MM.1S (cell line): ENCODE results near the gene CLDN15.

Source experiments
- DNase-seq: peaks from one replicate; pipeline ENCODE4 v3.0.0-alpha.2; 2015
- H2AFZ ChIP-seq: fragments of 300-600 bp; sonication (generic); 2 replicates; pipeline ENCODE4 v1.6.0; 2016; ENCODE audit warnings: antibody characterized with exemption, low read length
- H3F3A ChIP-seq: fragments of 300-600 bp; sonication (generic); 2 replicates; pipeline ENCODE4 v1.6.1; 2016; ENCODE audit warnings: mild to moderate bottlenecking, antibody characterized with exemption, low read length, moderate library complexity, mixed read lengths; ENCODE audit not compliant: insufficient read depth
- H3K27ac ChIP-seq: fragments of 300-600 bp; sonication (generic); 2 replicates; pipeline ENCODE4 v1.5.1; 2016; ENCODE audit warnings: mild to moderate bottlenecking, low read length
- H3K27me3 ChIP-seq: fragments of 300-600 bp; sonication (generic); replicated peaks from 2 replicates; pipeline ENCODE4 v1.6.0; 2016; ENCODE audit warnings: low read length; ENCODE audit not compliant: insufficient read depth
- H3K36me3 ChIP-seq: fragments of 300-600 bp; sonication (generic); replicated peaks from 2 replicates; pipeline ENCODE4 v1.6.1; 2016; ENCODE audit warnings: mild to moderate bottlenecking, low read length, mixed read lengths; ENCODE audit not compliant: insufficient read depth
- H3K4me1 ChIP-seq: fragments of 300-600 bp; sonication (generic); 2 replicates; pipeline ENCODE4 v1.6.1; 2016; ENCODE audit warnings: low read length, mixed read lengths
- H3K4me2 ChIP-seq: fragments of 300-600 bp; sonication (generic); 2 replicates; pipeline ENCODE4 v1.6.0; 2016; ENCODE audit warnings: low read depth, low read length
- H3K4me3 ChIP-seq: fragments of 300-600 bp; sonication (generic); 2 replicates; pipeline ENCODE4 v1.5.1; 2016; ENCODE audit warnings: low read length, mixed read lengths
- H3K79me2 ChIP-seq: fragments of 300-600 bp; sonication (generic); 2 replicates; pipeline ENCODE4 v1.6.1; 2016; ENCODE audit warnings: mixed run types, low read length, mixed read lengths
- H3K9ac ChIP-seq: fragments of 300-600 bp; sonication (generic); 2 replicates; pipeline ENCODE4 v1.6.1; 2016; ENCODE audit warnings: low read length, mixed read lengths
- H3K9me2 ChIP-seq: fragments of 300-600 bp; sonication (generic); replicated peaks from 2 replicates; pipeline ENCODE4 v1.6.1; 2016; ENCODE audit warnings: mild to moderate bottlenecking, low read length, mixed read lengths; ENCODE audit not compliant: insufficient read depth
- H3K9me3 ChIP-seq: fragments of 300-600 bp; sonication (generic); replicated peaks from 2 replicates; pipeline ENCODE4 v1.6.1; 2016; ENCODE audit warnings: mild to moderate bottlenecking, low read length, mixed read lengths; ENCODE audit not compliant: insufficient read depth
- H4K20me1 ChIP-seq: fragments of 300-600 bp; sonication (generic); 2 replicates; pipeline ENCODE4 v1.6.1; 2016; ENCODE audit warnings: mild to moderate bottlenecking, low read length, moderate library complexity, mixed read lengths; ENCODE audit not compliant: insufficient read depth
- CTCF ChIP-seq: fragments of 300-600 bp; sonication (generic); IDR thresholded peaks from 2 replicates; pipeline ENCODE4 v1.5.1; 2016; ENCODE audit warnings: antibody characterized with exemption, low read length, mixed read lengths
- EZH2 ChIP-seq: fragments of 300-600 bp; sonication (generic); optimal IDR thresholded peaks from 2 replicates; pipeline ENCODE3; 2017; ENCODE audit warnings: low read depth, mild to moderate bottlenecking, antibody characterized with exemption, low read length, mixed read lengths
- EZH2phosphoT487 ChIP-seq: fragments of 300-600 bp; sonication (generic); IDR thresholded peaks from 2 replicates; pipeline ENCODE4 v1.6.1; 2018; ENCODE audit warnings: antibody characterized with exemption, low read length

The CLDN15 gene

GRCh38 chr7:101198476-101198875, 39.1 kb downstream of the CLDN15 start:
- no peaks in the 10 kb centered on the region for H3K4me1 ChIP-seq
- H3K4me2 ChIP-seq = no peak overlapping the region
- no peaks in the 10 kb centered on the region for H3K36me3 ChIP-seq
- H3K9me3 ChIP-seq = no peaks in the 10 kb centered on the region
- TF ChIP-seq EZH2phosphoT487 (no peak), EZH2 (no peak), CTCF (no peak)
- peaks cover 91% of the 10 kb centered on the region for H3K27me3 ChIP-seq
- no peak for DNase-seq
- H3K79me2 ChIP-seq = no peaks in the 10 kb centered on the region
- no peaks in the 10 kb centered on the region for H3F3A ChIP-seq
- H2AFZ ChIP-seq = no peak overlapping the region
- no peak overlapping the region for H3K9ac ChIP-seq
- no peaks in the 10 kb centered on the region for H3K9me2 ChIP-seq
- H3K4me3 ChIP-seq = no peak overlapping the region
- no peaks in the 10 kb centered on the region for H4K20me1 ChIP-seq
- H3K27ac ChIP-seq = no peak overlapping the region

- Histone ChIP-seq H3K9me3 (no peaks in the 10 kb centered on the region), H3K27me3 (peaks cover 91% of the 10 kb centered on the region), H3F3A (no peaks in the 10 kb centered on the region), H2AFZ (no peak overlapping the region), H3K36me3 (no peaks in the 10 kb centered on the region), H3K4me2 (no peak overlapping the region), H3K79me2 (no peaks in the 10 kb centered on the region), H3K4me1 (no peaks in the 10 kb centered on the region), H4K20me1 (no peaks in the 10 kb centered on the region), H3K9ac (no peak overlapping the region), H3K27ac (no peak overlapping the region), H3K9me2 (no peaks in the 10 kb centered on the region), H3K4me3 (no peak overlapping the region)
- DNase-seq = no peak
- TF ChIP-seq EZH2phosphoT487 = no peak
- no peak for TF ChIP-seq EZH2
- TF ChIP-seq CTCF = no peak
Observed at GRCh38 chr7:101197991-101198390, 39.6 kb downstream of the CLDN15 start.

- no peaks in the 10 kb centered on the region for H3K4me1 ChIP-seq
- peaks cover 84% of the 10 kb centered on the region for H3K27me3 ChIP-seq
- no peaks in the 10 kb centered on the region for H3K36me3 ChIP-seq
- H3K27ac ChIP-seq = no peak overlapping the region
- DNase-seq = no peak
- H3K9ac ChIP-seq = no peak overlapping the region
- H3K79me2 ChIP-seq = no peaks in the 10 kb centered on the region
- no peak for TF ChIP-seq EZH2phosphoT487
- TF ChIP-seq CTCF = no peak
- no peak for TF ChIP-seq EZH2
- no peaks in the 10 kb centered on the region for H3K9me2 ChIP-seq
- H3K9me3 ChIP-seq = no peaks in the 10 kb centered on the region
- no peaks in the 10 kb centered on the region for H4K20me1 ChIP-seq
- H2AFZ ChIP-seq = no peak overlapping the region
- H3K4me3 ChIP-seq = no peak overlapping the region
- H3K4me2 ChIP-seq = no peak overlapping the region
- no peaks in the 10 kb centered on the region for H3F3A ChIP-seq
Observed at GRCh38 chr7:101195884-101196283, 41.7 kb downstream of the CLDN15 start.
